Activated T-helper 2 cell treated with anti-CD3 and anti-CD28 coated beads, Interferon-gamma antibody, Interleukin-2, Interleukin-4, amounts not matched to agents 10 μg/mL and 5 μg/mL and 100 μg/mL, durations not matched to agents 14 hours and 24 hours and 36 hours (primary cell): ENCODE data around the gene MASP2. TPM values are rescaled to one million over a fixed set of nuclear protein-coding genes. Genes with fewer than 3 reads are reported as not detected.
"Not testable (repeated sequence)": the region's sequence is repeated elsewhere in the genome, so short reads cannot be mapped to it uniquely, and the experiment has no call there.

Experiments
- DNase-seq: peaks from one replicate; pipeline ENCODE4 v3.0.0; 2021; ENCODE audit warnings: low spot score
- H3K27ac Mint-ChIP-seq: one replicate; pipeline ENCODE4 v1.8.0; 2021; ENCODE audit warnings: mixed read lengths
- H3K27me3 Mint-ChIP-seq: one replicate; pipeline ENCODE4 v1.8.0; 2021; ENCODE audit warnings: low read depth, mixed read lengths
- H3K36me3 Mint-ChIP-seq: one replicate; pipeline ENCODE4 v1.8.0; 2021; ENCODE audit warnings: low read depth, mixed read lengths
- H3K4me1 Mint-ChIP-seq: one replicate; pipeline ENCODE4 v1.8.0; 2021; ENCODE audit warnings: low read depth, mixed read lengths
- H3K4me3 Mint-ChIP-seq: one replicate; pipeline ENCODE4 v1.8.0; 2021; ENCODE audit warnings: low read depth, mild to moderate bottlenecking, moderate library complexity, mixed read lengths
- H3K9me3 Mint-ChIP-seq: one replicate; pipeline ENCODE4 v1.8.0; 2021; ENCODE audit warnings: mixed read lengths
- intact Hi-C: fragments of 100-400 bp; cut with micrococcal nuclease; formaldehyde crosslinking; loops from one replicate; pipeline ENCODE4 v1.15.1; 2023
- total RNA-seq: library from RNA; stranded (reverse); gene quantifications from 2 replicates; pipeline ENCODE4 v1.2.3, GENCODE V29; 2022

The MASP2 gene
- total RNA-seq, 1 donor from 2014 or later: 0.18 TPM

GRCh38 chr1:11042065-11042464, 5.0 kb downstream of the MASP2 start:
- DNase-seq: no peak
- Mint-ChIP-seq H3K27ac (no peak overlapping the region), H3K36me3 (no peaks in the 10 kb centered on the region), H3K9me3 (no peaks in the 10 kb centered on the region), H3K4me1 (peaks cover 2% of the 10 kb centered on the region), H3K4me3 (no peak overlapping the region), H3K27me3 (no peaks in the 10 kb centered on the region)
- intact Hi-C loops: no loop called here

- DNase-seq: no peak
- Mint-ChIP-seq H3K4me1 (peaks cover 2% of the 10 kb centered on the region), H3K4me3 (no peak overlapping the region), H3K27ac (no peak overlapping the region), H3K9me3 (no peaks in the 10 kb centered on the region), H3K36me3 (no peaks in the 10 kb centered on the region), H3K27me3 (no peaks in the 10 kb centered on the region)
- intact Hi-C loops: no loop called here
Measured at GRCh38 chr1:11041048-11041447, 6.0 kb downstream of the MASP2 start.

- H3K36me3 Mint-ChIP-seq, intact Hi-C loops, H3K4me1 Mint-ChIP-seq, H3K27ac Mint-ChIP-seq, DNase-seq, H3K27me3 Mint-ChIP-seq, H3K4me3 Mint-ChIP-seq, H3K9me3 Mint-ChIP-seq: not testable (repeated sequence)
Measured at GRCh38 chr1:11040105-11040429, 7.0 kb downstream of the MASP2 start.

DNA sequence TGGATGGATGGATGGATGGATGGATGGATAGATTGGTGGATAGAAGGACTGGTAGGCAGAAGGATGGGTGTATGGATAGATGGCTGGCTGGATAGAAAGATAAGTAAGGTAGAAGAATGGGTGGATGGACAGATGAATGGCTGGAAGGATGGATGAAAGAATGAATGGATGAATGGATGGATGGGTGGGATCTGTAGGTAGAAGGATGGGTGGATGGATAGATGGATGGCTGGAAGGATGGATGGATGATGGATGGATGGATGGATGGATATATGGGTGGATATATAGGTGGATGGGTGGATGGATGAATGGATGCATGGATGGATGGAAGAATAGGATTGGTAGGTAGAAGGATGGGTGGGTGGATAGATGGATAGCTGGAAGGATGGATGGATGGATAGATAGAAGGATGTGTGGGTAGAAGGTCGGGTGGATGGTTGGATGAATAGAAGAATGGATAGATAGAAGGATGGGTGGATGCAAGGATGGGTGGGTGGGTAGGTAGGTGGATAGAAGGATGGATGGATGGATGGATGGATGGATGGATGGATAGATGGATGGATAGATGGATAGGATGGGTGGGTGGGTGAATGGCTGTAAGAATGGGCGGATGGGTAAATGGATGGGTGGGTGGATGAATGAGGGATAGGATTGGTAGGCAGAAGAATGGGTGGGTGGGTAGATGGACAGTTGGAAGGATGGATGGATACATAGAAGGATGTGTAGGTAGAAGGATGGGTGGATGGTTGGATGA, 7.5 kb downstream of the MASP2 start:
- H3K27ac Mint-ChIP-seq: no peak overlapping the region

GRCh38 chr1:11037740-11038182, 9.3 kb downstream of the MASP2 start:
- Mint-ChIP-seq H3K4me3 (no peak overlapping the region), H3K4me1 (peaks cover 2% of the 10 kb centered on the region), H3K27ac (no peak overlapping the region), H3K36me3 (no peaks in the 10 kb centered on the region), H3K27me3 (no peaks in the 10 kb centered on the region), H3K9me3 (no peaks in the 10 kb centered on the region)
- intact Hi-C loops: loop anchor here (1.0 kb wide), 1 partner anchor 605 kb away; no protein-coding TSS in a partner anchor
- peak; percentile 78 for DNase-seq

More for the DNA sequence above, 7.5 kb downstream of the MASP2 start:
- no peaks in the 10 kb centered on the region for H3K27me3 Mint-ChIP-seq
- intact Hi-C loops: no loop called here
- DNase-seq: no peak
- no peaks in the 10 kb centered on the region for H3K36me3 Mint-ChIP-seq
- peaks cover 2% of the 10 kb centered on the region for H3K4me1 Mint-ChIP-seq
- H3K4me3 Mint-ChIP-seq: no peak overlapping the region
- H3K9me3 Mint-ChIP-seq: no peaks in the 10 kb centered on the region

GRCh38 chr1:11037019-11037739, 9.9 kb downstream of the MASP2 start:
- not testable (repeated sequence) for H3K27me3 Mint-ChIP-seq, DNase-seq, H3K4me1 Mint-ChIP-seq, H3K9me3 Mint-ChIP-seq, H3K36me3 Mint-ChIP-seq, H3K27ac Mint-ChIP-seq, H3K4me3 Mint-ChIP-seq
- intact Hi-C loops: loop anchor here (1.0 kb wide), 1 partner anchor 605 kb away; no protein-coding TSS in a partner anchor

DNA sequence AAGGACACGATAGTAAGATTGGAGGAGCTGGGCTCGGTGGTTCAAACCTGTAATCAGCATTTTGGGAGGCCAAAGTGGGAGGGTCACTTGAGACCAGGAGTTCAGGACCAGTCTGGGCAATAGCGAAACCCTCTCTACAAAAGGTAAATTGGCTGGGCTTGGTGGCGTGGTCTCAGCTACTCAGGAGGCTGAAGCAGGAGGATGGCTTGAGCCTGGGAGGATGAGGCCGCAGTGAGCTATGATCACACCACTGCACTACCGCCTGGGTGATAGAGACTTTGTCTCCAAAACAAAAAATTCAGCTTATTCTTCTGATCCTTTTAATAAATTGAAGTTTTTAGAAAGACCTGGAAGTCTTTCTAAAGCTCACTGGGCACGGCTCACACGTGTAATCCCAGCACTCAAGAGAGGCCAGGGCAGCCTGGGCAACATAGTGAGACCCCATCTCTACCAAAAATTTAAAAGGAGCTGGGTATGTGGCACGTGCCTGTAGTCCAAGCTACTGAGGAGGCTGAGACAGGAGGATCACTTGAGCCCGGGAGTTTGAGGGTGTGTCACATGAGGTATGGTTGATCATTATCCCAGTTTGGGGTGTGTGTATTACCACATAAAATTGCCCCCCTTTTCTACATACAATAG, 15.3 kb downstream of the MASP2 start:
- no peak for DNase-seq
- no peak overlapping the region for H3K27ac Mint-ChIP-seq
- H3K36me3 Mint-ChIP-seq: peaks cover 17% of the 10 kb centered on the region
- no peaks in the 10 kb centered on the region for H3K9me3 Mint-ChIP-seq
- intact Hi-C loops: no loop called here
- H3K4me1 Mint-ChIP-seq: no peaks in the 10 kb centered on the region
- H3K4me3 Mint-ChIP-seq: no peak overlapping the region
- no peaks in the 10 kb centered on the region for H3K27me3 Mint-ChIP-seq

- peaks cover 24% of the 10 kb centered on the region for H3K36me3 Mint-ChIP-seq
- no peak for DNase-seq
- no peak overlapping the region for H3K4me3 Mint-ChIP-seq
- H3K9me3 Mint-ChIP-seq: no peaks in the 10 kb centered on the region
- no peaks in the 10 kb centered on the region for H3K4me1 Mint-ChIP-seq
- H3K27ac Mint-ChIP-seq: no peak overlapping the region
- intact Hi-C loops: no loop called here
- no peaks in the 10 kb centered on the region for H3K27me3 Mint-ChIP-seq
Measured at GRCh38 chr1:11030865-11031264, 16.2 kb downstream of the MASP2 start.

GRCh38 chr1:11028018-11028417, 19.0 kb downstream of the MASP2 start:
- Mint-ChIP-seq H3K36me3 (peaks cover 51% of the 10 kb centered on the region), H3K27ac (no peak overlapping the region), H3K4me1 (peaks cover 6% of the 10 kb centered on the region), H3K9me3 (no peaks in the 10 kb centered on the region), H3K4me3 (no peak overlapping the region), H3K27me3 (no peaks in the 10 kb centered on the region)
- intact Hi-C loops: no loop called here
- DNase-seq: no peak

- DNase-seq: no peak
- H3K4me3 Mint-ChIP-seq: no peak overlapping the region
- H3K9me3 Mint-ChIP-seq: no peaks in the 10 kb centered on the region
- no peak overlapping the region for H3K27ac Mint-ChIP-seq
- H3K27me3 Mint-ChIP-seq: no peaks in the 10 kb centered on the region
- intact Hi-C loops: no loop called here
- H3K4me1 Mint-ChIP-seq: peaks cover 6% of the 10 kb centered on the region
- H3K36me3 Mint-ChIP-seq: peaks cover 58% of the 10 kb centered on the region
Measured at GRCh38 chr1:11027316-11027715, 19.7 kb downstream of the MASP2 start.

GRCh38 chr1:11026903-11027302, 20.1 kb downstream of the MASP2 start:
- peaks cover 62% of the 10 kb centered on the region for H3K36me3 Mint-ChIP-seq

GRCh38 chr1:11026052-11026451, 21.0 kb downstream of the MASP2 start:
- no peak for DNase-seq
- intact Hi-C loops: no loop called here
- Mint-ChIP-seq H3K4me3 (no peak overlapping the region), H3K9me3 (no peaks in the 10 kb centered on the region), H3K36me3 (peaks cover 71% of the 10 kb centered on the region), H3K27me3 (no peaks in the 10 kb centered on the region), H3K4me1 (peaks cover 10% of the 10 kb centered on the region), H3K27ac (no peak overlapping the region)

More at GRCh38 chr1:11026903-11027302, 20.1 kb downstream of the MASP2 start:
- Mint-ChIP-seq H3K4me1 (peaks cover 9% of the 10 kb centered on the region), H3K27me3 (no peaks in the 10 kb centered on the region), H3K4me3 (no peak overlapping the region), H3K9me3 (no peaks in the 10 kb centered on the region), H3K27ac (no peak overlapping the region)
- DNase-seq: no peak
- intact Hi-C loops: no loop called here

- H3K9me3 Mint-ChIP-seq: no peaks in the 10 kb centered on the region
- H3K27ac Mint-ChIP-seq: no peak overlapping the region
- intact Hi-C loops: no loop called here
- DNase-seq: no peak
- no peaks in the 10 kb centered on the region for H3K27me3 Mint-ChIP-seq
- H3K4me1 Mint-ChIP-seq: peaks cover 10% of the 10 kb centered on the region
- peaks cover 74% of the 10 kb centered on the region for H3K36me3 Mint-ChIP-seq
- H3K4me3 Mint-ChIP-seq: no peak overlapping the region
Measured at GRCh38 chr1:11025618-11026017, 21.4 kb downstream of the MASP2 start.
